Measurements from ENCODE around the gene ADORA2B. TPM values are rescaled to one million over a fixed set of nuclear protein-coding genes. Genes with fewer than 3 reads are reported as not detected.

ADORA2B gene
- total RNA-seq, 1 donor from 2014 or later, result 9.7 TPM

DNA sequence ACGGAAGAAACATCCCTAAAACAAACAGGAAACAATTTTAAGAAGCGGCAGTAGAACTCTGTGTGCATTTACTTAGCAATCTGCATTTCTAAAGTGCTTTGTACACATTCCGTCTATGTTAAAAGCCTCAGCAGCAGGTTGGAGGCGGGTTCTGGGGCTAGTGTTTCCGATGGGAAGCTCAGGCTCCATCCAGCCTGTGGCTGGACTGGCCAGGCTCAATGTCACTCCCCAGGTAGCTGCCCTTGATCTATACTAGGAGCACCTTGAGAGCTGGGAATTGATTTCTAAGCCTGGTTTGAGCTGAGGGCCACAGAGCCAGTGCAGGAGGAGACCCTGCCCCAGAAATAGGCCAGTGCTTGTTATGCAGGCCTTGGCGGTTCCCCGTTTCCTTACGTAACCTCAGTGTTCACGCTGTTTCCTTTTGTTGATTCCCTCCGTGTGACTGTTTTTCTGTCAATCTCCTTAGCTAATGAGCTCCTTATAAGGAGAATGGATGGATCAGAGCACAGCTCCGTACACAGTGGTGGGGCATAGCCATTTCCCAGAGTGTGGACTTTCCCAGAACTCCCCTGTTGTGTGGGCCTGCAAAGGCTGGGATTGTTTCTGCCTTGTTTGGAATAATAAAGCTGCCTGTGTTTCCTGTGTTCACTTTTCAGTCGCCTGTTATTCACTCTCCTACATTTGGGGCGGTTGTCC lies 21.4 kb downstream of the ADORA2B start:
- H3K4me1 Mint-ChIP-seq (ENCODE audit: low read depth), result peaks cover 40% of the 10 kb centered on the region
- H3K4me3 Mint-ChIP-seq (ENCODE audit: unreplicated experiment), result peak overlapping the region; percentile 41
- H3K36me3 Mint-ChIP-seq (ENCODE audit: low read depth), result peaks cover 4% of the 10 kb centered on the region
- TF ChIP-seq, protein P1, sequence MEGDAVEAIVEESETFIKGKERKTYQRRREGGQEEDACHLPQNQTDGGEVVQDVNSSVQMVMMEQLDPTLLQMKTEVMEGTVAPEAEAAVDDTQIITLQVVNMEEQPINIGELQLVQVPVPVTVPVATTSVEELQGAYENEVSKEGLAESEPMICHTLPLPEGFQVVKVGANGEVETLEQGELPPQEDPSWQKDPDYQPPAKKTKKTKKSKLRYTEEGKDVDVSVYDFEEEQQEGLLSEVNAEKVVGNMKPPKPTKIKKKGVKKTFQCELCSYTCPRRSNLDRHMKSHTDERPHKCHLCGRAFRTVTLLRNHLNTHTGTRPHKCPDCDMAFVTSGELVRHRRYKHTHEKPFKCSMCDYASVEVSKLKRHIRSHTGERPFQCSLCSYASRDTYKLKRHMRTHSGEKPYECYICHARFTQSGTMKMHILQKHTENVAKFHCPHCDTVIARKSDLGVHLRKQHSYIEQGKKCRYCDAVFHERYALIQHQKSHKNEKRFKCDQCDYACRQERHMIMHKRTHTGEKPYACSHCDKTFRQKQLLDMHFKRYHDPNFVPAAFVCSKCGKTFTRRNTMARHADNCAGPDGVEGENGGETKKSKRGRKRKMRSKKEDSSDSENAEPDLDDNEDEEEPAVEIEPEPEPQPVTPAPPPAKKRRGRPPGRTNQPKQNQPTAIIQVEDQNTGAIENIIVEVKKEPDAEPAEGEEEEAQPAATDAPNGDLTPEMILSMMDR (IDR thresholded peaks at IDR 0.05), result no peak
- H3K9me3 Mint-ChIP-seq (ENCODE audit: low read depth), result no peaks in the 10 kb centered on the region
- H3K27me3 Mint-ChIP-seq (ENCODE audit: low read depth), result no peaks in the 10 kb centered on the region
- DNase-seq (ENCODE audit: low spot score), result no peak
- peak overlapping the region; percentile 82 for H3K27ac Mint-ChIP-seq (ENCODE audit: unreplicated experiment)

- peaks cover 4% of the 10 kb centered on the region for H3K36me3 Mint-ChIP-seq (ENCODE audit: low read depth)
- no peaks in the 10 kb centered on the region for H3K9me3 Mint-ChIP-seq (ENCODE audit: low read depth)
- peaks cover 37% of the 10 kb centered on the region for H3K4me1 Mint-ChIP-seq (ENCODE audit: low read depth)
- DNase-seq (ENCODE audit: low spot score), result no peak
- TF ChIP-seq, protein P1 (IDR thresholded peaks at IDR 0.05), result no peak
- H3K4me3 Mint-ChIP-seq (ENCODE audit: unreplicated experiment), result peak overlapping the region; percentile 41
- no peaks in the 10 kb centered on the region for H3K27me3 Mint-ChIP-seq (ENCODE audit: low read depth)
- H3K27ac Mint-ChIP-seq (ENCODE audit: unreplicated experiment), result peak overlapping the region; percentile 82
Measured at GRCh38 chr17:15966879-15967248, 21.9 kb downstream of the ADORA2B start.

- no peak overlapping the region for H3K27ac Mint-ChIP-seq (ENCODE audit: unreplicated experiment)
Measured at GRCh38 chr17:15967706-15968399, 22.9 kb downstream of the ADORA2B start.

GRCh38 chr17:15969463-15969862 lies 24.5 kb downstream of the ADORA2B start:
- H3K9me3 Mint-ChIP-seq (ENCODE audit: low read depth), result no peaks in the 10 kb centered on the region
- no peaks in the 10 kb centered on the region for H3K27me3 Mint-ChIP-seq (ENCODE audit: low read depth)
- H3K4me3 Mint-ChIP-seq (ENCODE audit: unreplicated experiment), result no peak overlapping the region
- H3K36me3 Mint-ChIP-seq (ENCODE audit: low read depth), result peaks cover 6% of the 10 kb centered on the region
- DNase-seq (ENCODE audit: low spot score), result no peak
- no peak overlapping the region for H3K27ac Mint-ChIP-seq (ENCODE audit: unreplicated experiment)
- peaks cover 34% of the 10 kb centered on the region for H3K4me1 Mint-ChIP-seq (ENCODE audit: low read depth)
- TF ChIP-seq, protein P1 (IDR thresholded peaks at IDR 0.05), result no peak

More at GRCh38 chr17:15967706-15968399, 22.9 kb downstream of the ADORA2B start:
- peaks cover 4% of the 10 kb centered on the region for H3K36me3 Mint-ChIP-seq (ENCODE audit: low read depth)
- no peaks in the 10 kb centered on the region for H3K27me3 Mint-ChIP-seq (ENCODE audit: low read depth)
- TF ChIP-seq, protein P1 (IDR thresholded peaks at IDR 0.05), result no peak
- no peak for DNase-seq (ENCODE audit: low spot score)
- H3K4me3 Mint-ChIP-seq (ENCODE audit: unreplicated experiment), result no peak overlapping the region
- H3K9me3 Mint-ChIP-seq (ENCODE audit: low read depth), result no peaks in the 10 kb centered on the region
- H3K4me1 Mint-ChIP-seq (ENCODE audit: low read depth), result peaks cover 37% of the 10 kb centered on the region

DNA sequence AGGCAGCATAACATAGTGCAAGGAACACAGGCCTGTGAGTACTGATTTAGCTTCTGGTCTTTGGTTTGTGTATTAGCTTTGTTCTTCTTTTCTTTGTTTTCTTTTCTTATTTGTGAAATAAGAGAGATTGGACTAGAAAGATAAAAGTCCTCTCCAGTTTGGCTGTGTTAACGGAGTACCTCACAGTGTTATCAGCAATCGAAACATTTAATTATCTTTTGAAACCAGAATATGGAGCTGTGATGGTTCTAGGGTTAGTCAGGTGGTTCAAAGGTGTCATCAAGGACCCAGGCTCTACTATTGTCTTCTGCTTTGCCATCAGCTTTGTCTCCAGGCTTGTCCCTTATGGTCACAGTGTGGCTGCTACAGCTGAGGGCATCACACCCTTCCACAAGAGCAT lies 25.6 kb downstream of the ADORA2B start:
- Mint-ChIP-seq H3K4me3 (ENCODE audit: unreplicated experiment) (no peak overlapping the region), H3K36me3 (ENCODE audit: low read depth) (peaks cover 8% of the 10 kb centered on the region), H3K4me1 (ENCODE audit: low read depth) (peaks cover 29% of the 10 kb centered on the region), H3K27me3 (ENCODE audit: low read depth) (no peaks in the 10 kb centered on the region), H3K9me3 (ENCODE audit: low read depth) (no peaks in the 10 kb centered on the region), H3K27ac (ENCODE audit: unreplicated experiment) (no peak overlapping the region)
- TF ChIP-seq, protein P1 (IDR thresholded peaks at IDR 0.05), result no peak
- DNase-seq (ENCODE audit: low spot score), result no peak

Data from chondrocyte (in vitro differentiated cells).